HG03159 (cell line): ENCODE data around the gene PPP6R3.

Experiments
- ATAC-seq: cut with Tn5 transposase; IDR thresholded peaks from one replicate; pipeline ENCODE4 v1.9.1; 2021; ENCODE audit warnings: mild to moderate bottlenecking, moderate library complexity; ENCODE audit not compliant: unreplicated experiment

The PPP6R3 gene

DNA sequence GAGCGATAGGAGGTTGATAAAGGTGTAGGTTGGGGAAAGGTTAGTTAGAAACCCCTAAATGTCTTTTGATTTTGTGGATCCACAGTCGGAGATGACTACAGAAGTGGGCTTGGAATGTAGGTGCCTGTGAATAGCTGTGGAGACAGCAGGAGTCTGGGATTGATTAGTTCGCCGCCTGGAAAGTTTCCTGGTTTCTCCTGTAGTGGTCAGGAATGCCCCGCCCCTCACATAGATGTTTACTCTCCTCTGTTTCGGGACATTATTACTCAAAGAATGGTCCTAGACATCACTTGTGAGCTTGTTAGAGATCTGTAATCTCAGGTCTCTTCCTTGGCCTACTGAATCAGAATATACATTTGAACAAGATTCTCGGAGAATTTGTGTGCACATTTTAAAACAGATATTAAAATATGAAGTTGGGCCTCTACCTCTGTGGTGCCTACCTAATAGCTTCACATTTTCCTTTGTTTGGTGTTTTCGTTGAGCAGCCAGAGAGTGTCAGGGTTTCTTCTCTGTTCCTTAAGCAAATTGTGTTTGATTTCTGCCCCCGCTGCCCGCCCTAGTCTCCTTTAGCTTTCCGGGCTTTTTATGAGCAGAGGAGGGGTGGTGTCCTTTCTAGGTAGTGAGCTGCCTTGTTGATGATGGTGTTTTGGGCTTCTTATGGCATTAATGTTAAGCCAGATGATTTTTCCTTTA, 89.4 kb downstream of the PPP6R3 start:
- ATAC-seq = no peak

GRCh38 chr11:68550485-68550817, 89.9 kb downstream of the PPP6R3 start:
- no peak for ATAC-seq

GRCh38 chr11:68551223-68551622, 90.7 kb downstream of the PPP6R3 start:
- ATAC-seq = no peak

DNA sequence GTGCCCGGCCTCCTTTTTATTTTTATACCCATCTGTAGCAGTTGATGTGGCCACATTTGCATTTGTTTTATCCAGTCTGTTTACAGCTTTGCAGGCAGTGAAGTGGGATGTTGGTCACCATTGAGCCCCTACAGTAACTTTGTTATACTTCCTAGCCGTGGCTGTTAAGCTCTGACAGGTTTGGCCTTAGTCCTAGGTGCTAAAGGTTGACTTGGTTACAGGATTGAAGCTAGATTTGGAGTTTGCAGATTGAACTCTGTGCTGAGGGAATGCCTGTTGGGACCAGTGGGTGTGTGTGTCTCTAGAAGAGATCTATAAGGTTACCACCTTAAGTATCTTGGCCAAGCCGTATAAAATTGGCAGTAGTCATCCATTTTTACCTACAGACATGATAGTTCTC, 91.2 kb downstream of the PPP6R3 start:
- ATAC-seq = no peak

GRCh38 chr11:68552542-68552941, 92.0 kb downstream of the PPP6R3 start:
- no peak for ATAC-seq

DNA sequence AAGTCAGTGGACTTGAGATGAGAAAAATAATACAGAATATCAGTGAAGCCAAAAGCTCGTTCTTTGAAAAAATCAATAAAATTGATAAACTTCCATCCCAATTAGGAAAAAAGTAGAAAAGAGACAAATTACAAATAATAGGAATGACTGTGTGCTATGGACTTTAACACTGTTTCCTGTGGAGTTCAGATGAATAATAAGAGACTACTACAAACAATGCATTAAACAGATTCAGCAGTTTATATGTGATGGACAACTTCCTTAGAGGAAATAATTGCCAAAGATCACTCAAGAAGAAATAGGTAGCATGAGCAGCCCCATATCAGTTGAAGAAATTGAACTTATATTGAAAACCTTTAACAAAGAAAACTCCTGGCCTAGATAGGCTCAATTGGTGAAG, 99.7 kb downstream of the PPP6R3 start:
- no peak for ATAC-seq

GRCh38 chr11:68563454-68563853, 102.9 kb downstream of the PPP6R3 start:
- no peak for ATAC-seq

DNA sequence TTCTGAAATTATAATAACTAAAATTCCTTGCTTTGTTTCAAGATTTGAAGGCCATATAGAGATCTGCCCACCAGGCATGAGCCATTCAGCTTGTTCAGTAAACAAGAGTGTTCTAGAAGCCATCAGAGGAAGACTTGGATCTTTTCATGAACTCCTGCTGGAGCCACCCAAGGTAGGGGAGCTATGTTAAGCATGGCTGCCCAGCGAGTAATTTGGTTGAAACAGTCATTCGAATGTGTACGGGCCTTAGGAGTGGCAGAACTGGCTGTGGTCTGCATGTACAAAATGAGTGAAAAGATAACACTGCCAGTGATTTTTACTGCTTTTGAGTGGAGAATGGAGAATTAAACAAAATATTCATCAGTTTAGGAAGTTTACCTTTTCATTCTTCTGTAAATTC, 103.7 kb downstream of the PPP6R3 start:
- ATAC-seq = no peak

- no peak for ATAC-seq
Observed at GRCh38 chr11:68565768-68566167, 105.2 kb downstream of the PPP6R3 start.

DNA sequence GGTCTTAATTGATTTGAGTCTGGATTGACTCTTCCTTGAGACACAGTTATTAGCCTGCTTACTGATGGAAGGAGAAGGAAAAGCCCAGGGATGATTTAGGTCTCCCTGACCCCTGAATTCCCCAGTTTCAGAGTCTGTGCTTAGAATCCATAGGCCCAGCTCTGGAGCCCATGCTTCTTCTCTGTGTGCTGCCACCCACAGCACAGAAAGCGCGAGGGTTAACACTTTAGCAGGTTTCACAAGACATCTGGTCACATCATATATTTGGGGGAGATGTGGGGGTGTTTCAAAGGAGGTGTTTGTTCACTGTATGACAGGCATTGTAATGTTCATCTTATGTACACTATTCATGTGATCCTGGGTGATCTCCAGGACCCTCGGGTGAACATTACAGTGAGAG, 107.0 kb downstream of the PPP6R3 start:
- no peak for ATAC-seq

DNA sequence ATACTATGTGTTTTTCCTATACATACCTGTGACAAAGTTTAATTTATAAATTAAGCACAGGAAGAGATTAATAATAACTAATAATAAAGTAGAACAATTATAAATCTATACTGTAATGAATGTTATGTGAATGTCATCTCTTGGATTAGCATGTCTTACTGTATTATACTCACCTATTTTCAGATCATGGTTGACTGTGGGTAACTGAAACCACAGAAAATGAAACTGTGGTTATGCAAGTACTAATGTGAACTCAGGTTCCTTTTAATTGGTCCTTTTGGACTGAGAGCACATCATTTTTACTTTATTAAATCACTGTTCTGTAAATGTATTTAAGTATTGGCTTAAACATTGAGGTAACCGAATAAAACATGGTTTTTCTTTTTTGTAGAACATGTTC, 108.8 kb downstream of the PPP6R3 start:
- ATAC-seq = no peak

DNA sequence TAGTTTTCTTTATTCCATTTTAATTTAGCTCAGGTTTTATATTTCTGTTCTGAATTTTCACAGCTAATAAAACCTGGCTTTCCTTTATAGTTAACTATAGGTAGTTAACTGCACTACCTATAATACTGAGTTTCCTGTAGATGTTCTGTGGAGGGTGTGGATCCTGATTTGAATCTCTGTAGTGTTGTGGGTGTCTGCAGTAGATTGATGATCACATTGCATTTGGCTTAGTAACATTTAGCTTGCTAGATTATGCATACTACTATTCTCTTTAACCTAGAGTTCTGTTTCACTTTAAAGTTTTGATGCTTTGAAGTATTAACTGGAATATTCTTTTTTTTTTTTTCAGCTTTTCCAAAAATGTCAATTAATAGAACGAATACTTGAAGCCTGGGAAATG, 110.1 kb downstream of the PPP6R3 start:
- no peak for ATAC-seq

- ATAC-seq = no peak
Observed at GRCh38 chr11:68574308-68574707, 113.8 kb downstream of the PPP6R3 start.

GRCh38 chr11:68575025-68575665, 114.6 kb downstream of the PPP6R3 start:
- no peak for ATAC-seq

DNA sequence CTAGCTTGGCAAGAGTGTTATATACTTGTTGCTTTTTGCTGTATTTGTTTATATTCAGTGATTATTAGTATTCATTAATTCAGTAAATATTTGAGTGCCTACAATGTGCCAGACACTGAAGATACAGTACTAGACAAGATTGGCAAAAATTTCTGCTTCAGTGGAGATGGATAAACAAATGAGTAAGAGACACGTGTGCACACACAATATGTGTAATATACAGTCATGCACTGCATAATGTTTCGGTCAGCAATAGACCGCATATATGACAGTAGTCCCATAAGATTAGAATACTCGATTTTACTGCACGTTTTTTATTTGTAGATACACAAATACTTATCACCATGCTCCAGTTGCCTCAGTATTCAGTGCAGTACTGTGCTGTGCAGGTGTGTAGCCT, 118.9 kb downstream of the PPP6R3 start:
- no peak for ATAC-seq

- ATAC-seq = no peak
Observed at GRCh38 chr11:68581439-68581838, 120.9 kb downstream of the PPP6R3 start.

GRCh38 chr11:68581901-68582300, 121.3 kb downstream of the PPP6R3 start:
- no peak for ATAC-seq

DNA sequence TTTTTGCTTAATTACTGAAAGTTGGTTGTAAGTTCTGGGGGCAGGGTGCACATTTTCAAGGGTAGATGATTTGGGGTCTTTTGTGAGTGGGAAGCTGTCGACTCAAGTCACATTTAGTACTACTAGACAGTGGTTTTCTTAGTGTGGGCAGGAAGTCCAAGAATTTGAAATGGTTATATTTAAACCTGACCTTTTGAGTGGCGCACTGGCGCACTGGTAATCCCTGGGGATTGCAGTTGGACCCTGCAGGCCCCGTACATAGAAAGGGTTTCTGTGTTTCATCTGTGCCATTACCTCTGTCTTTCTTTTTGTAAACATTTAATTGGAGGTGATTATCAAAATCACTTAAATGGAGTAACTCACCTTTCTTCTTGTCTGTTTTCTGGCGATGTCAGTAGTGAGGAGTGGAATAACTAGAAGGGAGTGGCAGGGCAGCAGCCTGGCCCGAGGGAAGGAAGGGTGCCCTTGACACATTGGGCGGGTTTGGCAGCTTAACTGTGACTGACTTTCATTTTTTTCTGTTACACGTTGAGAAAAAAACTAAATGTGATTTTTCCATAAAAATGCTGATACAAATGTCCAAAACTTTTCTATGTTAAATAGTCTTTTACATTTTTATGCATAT, 122.0 kb downstream of the PPP6R3 start:
- no peak for ATAC-seq

DNA sequence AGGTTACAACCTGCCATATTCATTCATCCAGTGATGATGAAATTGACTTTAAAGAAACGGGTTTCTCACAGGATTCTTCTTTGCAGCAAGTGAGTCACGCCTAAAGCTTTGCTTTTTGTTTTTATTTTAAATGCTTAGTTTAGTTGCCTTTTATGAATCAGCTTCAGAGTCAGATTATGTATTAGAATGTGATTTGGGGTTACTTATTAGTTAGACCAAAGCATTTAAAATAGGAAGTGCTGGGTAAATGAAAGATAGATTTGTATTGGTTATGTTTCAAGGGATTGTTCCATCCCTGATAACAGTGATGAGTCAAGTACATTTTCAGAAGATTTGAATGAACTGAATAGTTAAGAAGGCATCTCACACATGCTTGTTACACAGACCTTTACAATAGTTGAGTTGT, 122.5 kb downstream of the PPP6R3 start:
- no peak for ATAC-seq

- no peak for ATAC-seq
Observed at GRCh38 chr11:68584097-68584496, 123.5 kb downstream of the PPP6R3 start.

- ATAC-seq = no peak
Observed at GRCh38 chr11:68584991-68585524, 124.5 kb downstream of the PPP6R3 start.

- ATAC-seq = no peak
Observed at GRCh38 chr11:68589547-68590216, 129.1 kb downstream of the PPP6R3 start.
